SK-N-SH treated with all-trans-retinoic acid at 6 μM for 48 hours (cell line): ENCODE data around the gene MAST3.

Experiments
- ATAC-seq: fragments of 200-7000 bp; cut with Tn5 transposase; 3 replicates; pipeline ENCODE4 v1.9.1; 2020; ENCODE audit warnings: mild to moderate bottlenecking, moderate library complexity
- ARNTL ChIP-seq: fragments of 450-650 bp; formaldehyde crosslinking; IDR thresholded peaks from 2 replicates; pipeline ENCODE4 v1.5.0; 2020; ENCODE audit warnings: low read depth, mild to moderate bottlenecking, moderate library complexity, borderline replicate concordance
- BACH2 ChIP-seq: fragments of 250-450 bp; sonication (Bioruptor Pico); IDR thresholded peaks from 2 replicates; pipeline ENCODE4 v1.9.0; 2021; ENCODE audit warnings: mild to moderate bottlenecking, borderline replicate concordance
- CSDC2 ChIP-seq: fragments of 250-450 bp; sonication (Bioruptor Pico); IDR thresholded peaks from 2 replicates; pipeline ENCODE4 v1.5.0; 2020; ENCODE audit warnings: mild to moderate bottlenecking, moderate library complexity
- CSRNP3 ChIP-seq: fragments of 250-450 bp; sonication (Bioruptor Pico); IDR thresholded peaks from 2 replicates; pipeline ENCODE4 v1.5.1; 2021; ENCODE audit warnings: mild to moderate bottlenecking, moderate library complexity
- ESRRG ChIP-seq: fragments of 250-450 bp; sonication (Bioruptor Pico); IDR thresholded peaks from 2 replicates; pipeline ENCODE4 v1.6.1; 2021; ENCODE audit warnings: mild to moderate bottlenecking
- GLIS3 ChIP-seq: fragments of 250-450 bp; sonication (Bioruptor Pico); IDR thresholded peaks from 2 replicates; pipeline ENCODE4 v1.5.0; 2020; ENCODE audit warnings: mild to moderate bottlenecking, moderate library complexity
- ISL1 ChIP-seq: fragments of 250-450 bp; sonication (Bioruptor Pico); IDR thresholded peaks from 2 replicates; pipeline ENCODE4 v2.1.2; 2022; ENCODE audit warnings: mild to moderate bottlenecking, moderate library complexity
- OSR1 ChIP-seq: fragments of 250-450 bp; sonication (Bioruptor Pico); IDR thresholded peaks from 2 replicates; pipeline ENCODE4 v1.8.0; 2022; ENCODE audit warnings: moderate library complexity, mild to moderate bottlenecking, inconsistent platforms
- PATZ1 ChIP-seq: fragments of 250-450 bp; sonication (Bioruptor Pico); IDR thresholded peaks from 2 replicates; pipeline ENCODE4 v1.8.0; 2020; ENCODE audit warnings: mild to moderate bottlenecking, moderate library complexity, borderline replicate concordance
- PPARA ChIP-seq: fragments of 250-450 bp; sonication (Bioruptor Pico); IDR thresholded peaks from 2 replicates; pipeline ENCODE4 v1.5.0; 2020; ENCODE audit warnings: mild to moderate bottlenecking, borderline replicate concordance
- RARB ChIP-seq: fragments of 250-450 bp; sonication (Bioruptor Pico); IDR thresholded peaks from 2 replicates; pipeline ENCODE4 v1.8.0; 2021; ENCODE audit warnings: mild to moderate bottlenecking, moderate library complexity
- TCF4 ChIP-seq: fragments of 250-450 bp; sonication (Bioruptor Pico); IDR thresholded peaks from 2 replicates; pipeline ENCODE4 v1.8.0; 2021; ENCODE audit warnings: mild to moderate bottlenecking, moderate library complexity, borderline replicate concordance
- TOX ChIP-seq: fragments of 250-450 bp; sonication (Bioruptor Pico); IDR thresholded peaks from 2 replicates; pipeline ENCODE4 v1.8.0; 2021; ENCODE audit warnings: mild to moderate bottlenecking, moderate library complexity, borderline replicate concordance
- TSHZ2 ChIP-seq: fragments of 250-450 bp; sonication (Bioruptor Pico); IDR thresholded peaks from 2 replicates; pipeline ENCODE4 v1.5.0; 2020; ENCODE audit warnings: mild to moderate bottlenecking, moderate library complexity
- ZC3H10 ChIP-seq: fragments of 250-450 bp; sonication (Bioruptor Pico); IDR thresholded peaks from 2 replicates; pipeline ENCODE4 v1.5.1; 2021; ENCODE audit warnings: mild to moderate bottlenecking, moderate library complexity
- ZFP3 ChIP-seq: fragments of 250-450 bp; sonication (Bioruptor Pico); IDR thresholded peaks from 2 replicates; pipeline ENCODE4 v1.5.0; 2020; ENCODE audit warnings: mild to moderate bottlenecking, moderate library complexity
- ZFP30 ChIP-seq: fragments of 450-650 bp; formaldehyde crosslinking; IDR thresholded peaks from 2 replicates; pipeline ENCODE4 v1.5.0; 2022; ENCODE audit warnings: mild to moderate bottlenecking, moderate library complexity
- ZNF565 ChIP-seq: fragments of 450-650 bp; formaldehyde crosslinking; conservative IDR thresholded peaks from 2 replicates; pipeline ENCODE4 v1.5.0; 2020; ENCODE audit warnings: low read depth, mild to moderate bottlenecking, moderate library complexity
- ZNF70 ChIP-seq: fragments of 450-650 bp; formaldehyde crosslinking; IDR thresholded peaks from 2 replicates; pipeline ENCODE4 v1.5.0; 2020; ENCODE audit warnings: mild to moderate bottlenecking, moderate library complexity
- TF ChIP-seq, protein P1 (sequence below): fragments of 250-450 bp; sonication (Bioruptor Pico); IDR thresholded peaks from 2 replicates; pipeline ENCODE4 v1.8.0; 2021; ENCODE audit warnings: low read depth, mild to moderate bottlenecking, moderate library complexity, borderline replicate concordance
- TF ChIP-seq, protein P2 (sequence below): fragments of 250-450 bp; sonication (Bioruptor Pico); IDR thresholded peaks from 2 replicates; pipeline ENCODE4 v1.5.1; 2020; ENCODE audit warnings: low read depth, mild to moderate bottlenecking, moderate library complexity

MAST3 gene

DNA sequence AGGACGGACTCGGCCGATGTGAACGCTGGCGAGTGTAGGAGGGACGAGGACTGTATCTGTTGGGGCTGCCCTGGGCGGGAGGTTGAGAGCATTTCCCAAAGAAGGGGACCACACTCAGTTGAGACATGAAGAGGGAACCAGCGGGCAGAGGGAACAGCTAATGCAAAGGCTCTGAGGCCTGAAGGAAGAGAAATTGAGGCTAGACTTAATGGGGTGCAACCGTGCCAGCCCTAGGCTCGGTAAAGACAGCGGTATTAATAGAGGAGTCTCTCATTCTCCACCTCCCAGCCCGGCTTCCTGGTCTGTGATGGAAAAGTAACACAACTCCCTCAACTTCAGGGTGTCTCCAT, 96.6 kb downstream of the MAST3 start (continued):
- TF ChIP-seq ISL1 (CRISPR knock-in tag): no peak
- TF ChIP-seq, protein P1, sequence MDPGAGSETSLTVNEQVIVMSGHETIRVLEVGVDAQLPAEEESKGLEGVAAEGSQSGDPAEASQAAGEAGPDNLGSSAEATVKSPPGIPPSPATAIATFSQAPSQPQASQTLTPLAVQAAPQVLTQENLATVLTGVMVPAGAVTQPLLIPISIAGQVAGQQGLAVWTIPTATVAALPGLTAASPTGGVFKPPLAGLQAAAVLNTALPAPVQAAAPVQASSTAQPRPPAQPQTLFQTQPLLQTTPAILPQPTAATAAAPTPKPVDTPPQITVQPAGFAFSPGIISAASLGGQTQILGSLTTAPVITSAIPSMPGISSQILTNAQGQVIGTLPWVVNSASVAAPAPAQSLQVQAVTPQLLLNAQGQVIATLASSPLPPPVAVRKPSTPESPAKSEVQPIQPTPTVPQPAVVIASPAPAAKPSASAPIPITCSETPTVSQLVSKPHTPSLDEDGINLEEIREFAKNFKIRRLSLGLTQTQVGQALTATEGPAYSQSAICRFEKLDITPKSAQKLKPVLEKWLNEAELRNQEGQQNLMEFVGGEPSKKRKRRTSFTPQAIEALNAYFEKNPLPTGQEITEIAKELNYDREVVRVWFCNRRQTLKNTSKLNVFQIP (CRISPR knock-in tag): no peak

DNA sequence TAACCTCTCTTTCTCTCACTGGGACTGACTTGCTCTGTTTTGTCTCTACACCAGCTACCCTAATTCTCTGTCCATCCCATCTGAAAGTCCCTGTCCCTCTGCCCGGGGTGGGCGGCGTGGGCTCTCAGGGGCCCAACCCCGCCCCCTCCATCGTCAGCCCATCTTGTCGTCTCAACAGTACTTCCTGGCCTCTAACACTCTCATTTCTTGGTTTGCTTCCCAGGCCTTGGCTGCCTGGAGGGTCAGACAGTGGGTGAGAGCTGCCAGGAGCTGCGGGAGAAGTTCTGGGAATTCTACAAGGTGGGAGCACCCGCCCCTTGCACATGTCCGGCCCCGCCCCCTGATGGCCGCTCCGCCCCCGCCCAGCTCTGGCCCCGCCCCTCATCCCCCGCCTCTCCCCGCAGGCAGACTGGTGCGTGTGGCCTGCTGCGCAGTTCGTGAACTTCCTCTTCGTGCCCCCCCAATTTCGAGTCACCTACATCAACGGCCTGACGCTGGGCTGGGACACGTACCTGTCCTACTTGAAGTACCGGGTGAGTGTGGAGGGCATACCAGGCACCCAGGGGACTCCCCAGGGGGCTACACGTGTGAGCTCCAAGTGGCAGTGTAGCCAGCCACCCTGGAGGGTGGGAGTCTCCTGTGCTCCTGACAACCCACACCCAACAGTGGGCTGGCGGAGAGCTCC, 97.1 kb downstream of the MAST3 start:
- ATAC-seq: no peak
- TF ChIP-seq ESRRG (CRISPR knock-in tag): no peak
- no peak for TF ChIP-seq TCF4 (CRISPR knock-in tag)
- TF ChIP-seq, protein P1 (CRISPR knock-in tag): no peak
- no peak for TF ChIP-seq OSR1 (CRISPR knock-in tag)
- TF ChIP-seq ISL1 (CRISPR knock-in tag): no peak
- no peak for TF ChIP-seq ZFP3 (CRISPR knock-in tag)
- TF ChIP-seq PPARA (CRISPR knock-in tag): no peak
- no peak for TF ChIP-seq ZNF70 (CRISPR knock-in tag)
- no peak for TF ChIP-seq CSRNP3 (CRISPR knock-in tag)
- TF ChIP-seq ZFP30 (CRISPR knock-in tag): no peak
- TF ChIP-seq GLIS3 (CRISPR knock-in tag): no peak
- TF ChIP-seq RARB (CRISPR knock-in tag): no peak
- TF ChIP-seq, protein P2, sequence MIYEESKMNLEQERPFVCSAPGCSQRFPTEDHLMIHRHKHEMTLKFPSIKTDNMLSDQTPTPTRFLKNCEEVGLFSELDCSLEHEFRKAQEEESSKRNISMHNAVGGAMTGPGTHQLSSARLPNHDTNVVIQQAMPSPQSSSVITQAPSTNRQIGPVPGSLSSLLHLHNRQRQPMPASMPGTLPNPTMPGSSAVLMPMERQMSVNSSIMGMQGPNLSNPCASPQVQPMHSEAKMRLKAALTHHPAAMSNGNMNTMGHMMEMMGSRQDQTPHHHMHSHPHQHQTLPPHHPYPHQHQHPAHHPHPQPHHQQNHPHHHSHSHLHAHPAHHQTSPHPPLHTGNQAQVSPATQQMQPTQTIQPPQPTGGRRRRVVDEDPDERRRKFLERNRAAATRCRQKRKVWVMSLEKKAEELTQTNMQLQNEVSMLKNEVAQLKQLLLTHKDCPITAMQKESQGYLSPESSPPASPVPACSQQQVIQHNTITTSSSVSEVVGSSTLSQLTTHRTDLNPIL (CRISPR knock-in tag): no peak
- TF ChIP-seq CSDC2 (CRISPR knock-in tag): no peak
- no peak for TF ChIP-seq ZNF565 (CRISPR knock-in tag)
- no peak for TF ChIP-seq ARNTL (CRISPR knock-in tag)
- no peak for TF ChIP-seq PATZ1 (CRISPR knock-in tag)
- TF ChIP-seq ZC3H10 (CRISPR knock-in tag): no peak

GRCh38 chr19:18196511-18196845, 98.9 kb downstream of the MAST3 start:
- TF ChIP-seq CSDC2 (CRISPR knock-in tag) (no peak), ARNTL (CRISPR knock-in tag) (no peak), CSRNP3 (CRISPR knock-in tag) (no peak), ZNF70 (CRISPR knock-in tag) (no peak), OSR1 (CRISPR knock-in tag) (no peak), BACH2 (no peak), TSHZ2 (CRISPR knock-in tag) (no peak), ZNF565 (CRISPR knock-in tag) (no peak), ISL1 (CRISPR knock-in tag) (no peak), GLIS3 (CRISPR knock-in tag) (no peak), TOX (CRISPR knock-in tag) (no peak), TCF4 (CRISPR knock-in tag) (no peak), RARB (CRISPR knock-in tag) (no peak), ZFP3 (CRISPR knock-in tag) (no peak), ZFP30 (CRISPR knock-in tag) (no peak)
- TF ChIP-seq, protein P2 (CRISPR knock-in tag): no peak
- ATAC-seq: no peak
